Astrocyte of the cerebellum (primary cell): ENCODE data around the gene KIF16B.

Experiments used
- DNase-seq: peaks from one replicate; pipeline ENCODE4 v3.0.0-alpha.2; 2011; ENCODE audit warnings: low read depth
- H3K4me3 ChIP-seq: 2 replicates; pipeline ENCODE4 v1.5.1; 2011; ENCODE audit warnings: mild to moderate bottlenecking, low read depth, low read length, moderate library complexity
- CTCF ChIP-seq: IDR thresholded peaks from 2 replicates; pipeline ENCODE4 v1.5.1; 2012; ENCODE audit warnings: low read length, low read depth, moderate library complexity, mild to moderate bottlenecking; ENCODE audit errors: missing control alignments
- in situ Hi-C: cut with HindIII; loops from 2 replicates; pipeline ENCODE4 v1.10.0; 2017; ENCODE audit warnings: low sequenced_read_pairs

Gene KIF16B

GRCh38 chr20:16364320-16364687 is 208.9 kb downstream of the KIF16B start:
- TF ChIP-seq CTCF = no peak
- in situ Hi-C loops = no loop called here
- no peak overlapping the region for H3K4me3 ChIP-seq
- no peak for DNase-seq

- DNase-seq = no peak
- TF ChIP-seq CTCF = no peak
- in situ Hi-C loops = no loop called here
- H3K4me3 ChIP-seq = no peak overlapping the region
These were observed 209.5 kb downstream of the KIF16B start for GRCh38 chr20:16363506-16364319.

- DNase-seq = no peak
- in situ Hi-C loops = no loop called here
- no peak overlapping the region for H3K4me3 ChIP-seq
- no peak for TF ChIP-seq CTCF
These were observed 210.6 kb downstream of the KIF16B start for GRCh38 chr20:16362642-16363041.

- no peak for TF ChIP-seq CTCF
These were observed 212.6 kb downstream of the KIF16B start for GRCh38 chr20:16360668-16361067.

GRCh38 chr20:16353417-16353781 is 219.8 kb downstream of the KIF16B start:
- no peak overlapping the region for H3K4me3 ChIP-seq
- in situ Hi-C loops = no loop called here

More at GRCh38 chr20:16360668-16361067, 212.6 kb downstream of the KIF16B start:
- DNase-seq = no peak
- no peak overlapping the region for H3K4me3 ChIP-seq
- in situ Hi-C loops = no loop called here

GRCh38 chr20:16352751-16353416 is 220.4 kb downstream of the KIF16B start:
- in situ Hi-C loops = no loop called here
- peak; percentile 9 for TF ChIP-seq CTCF
- H3K4me3 ChIP-seq = no peak overlapping the region
- no peak for DNase-seq

More at GRCh38 chr20:16353417-16353781, 219.8 kb downstream of the KIF16B start:
- no peak for TF ChIP-seq CTCF
- DNase-seq = no peak
